Neural progenitor cell (in vitro differentiated cells): ENCODE results near the gene ZNF518A. TPM values are rescaled to one million over a fixed set of nuclear protein-coding genes. Genes with fewer than 3 reads are reported as not detected.

Source experiments
- DNase-seq: peaks from one replicate; pipeline ENCODE4 v3.0.0-alpha.2; 2016; ENCODE audit warnings: low spot score
- H2AFZ ChIP-seq: fragments of 200-600 bp; sonication (generic); replicated peaks from 2 replicates; pipeline ENCODE4 v1.6.1; 2016; ENCODE audit warnings: antibody characterized with exemption
- H3F3A ChIP-seq: fragments of 200-600 bp; sonication (generic); 2 replicates; pipeline ENCODE4 v1.6.1; 2016; ENCODE audit warnings: antibody characterized with exemption, low read depth
- H3K27ac ChIP-seq: fragments of 200-600 bp; sonication (generic); 2 replicates; pipeline ENCODE4 v1.5.1; 2016; ENCODE audit warnings: mild to moderate bottlenecking
- H3K27me3 ChIP-seq: fragments of 200-600 bp; sonication (generic); 2 replicates; pipeline ENCODE4 v1.6.1; 2016; ENCODE audit warnings: mild to moderate bottlenecking, moderate library complexity
- H3K36me3 ChIP-seq: fragments of 200-600 bp; sonication (generic); 2 replicates; pipeline ENCODE4 v1.5.1; 2016
- H3K4me1 ChIP-seq: fragments of 200-600 bp; sonication (generic); 2 replicates; pipeline ENCODE4 v1.6.1; 2016; ENCODE audit warnings: mixed run types
- H3K4me2 ChIP-seq: fragments of 200-600 bp; sonication (generic); 2 replicates; pipeline ENCODE4 v1.6.1; 2016
- H3K4me3 ChIP-seq: fragments of 200-600 bp; sonication (generic); 2 replicates; pipeline ENCODE4 v1.5.1; 2016
- H3K79me2 ChIP-seq: fragments of 200-600 bp; sonication (generic); 2 replicates; pipeline ENCODE4 v1.6.1; 2016; ENCODE audit warnings: low read depth
- H3K9ac ChIP-seq: fragments of 200-600 bp; sonication (generic); 2 replicates; pipeline ENCODE4 v1.6.1; 2016
- H3K9me3 ChIP-seq: fragments of 200-600 bp; sonication (generic); 2 replicates; pipeline ENCODE4 v1.5.1; 2016; ENCODE audit warnings: low read depth
- H4K20me1 ChIP-seq: fragments of 200-600 bp; sonication (generic); 2 replicates; pipeline ENCODE4 v1.6.1; 2016; ENCODE audit warnings: low read depth
- H3K27ac Mint-ChIP-seq: 3 replicates; pipeline ENCODE4 v1.8.0; 2021; ENCODE audit warnings: mixed read lengths
- H3K27me3 Mint-ChIP-seq: 2 replicates; pipeline ENCODE4 v1.8.0; 2022; ENCODE audit warnings: low read depth, mild to moderate bottlenecking, inconsistent platforms, moderate library complexity, mixed read lengths; ENCODE audit not compliant: insufficient read depth
- H3K36me3 Mint-ChIP-seq: 3 replicates; pipeline ENCODE4 v1.8.0; 2021; ENCODE audit warnings: mixed read lengths
- H3K4me1 Mint-ChIP-seq: 3 replicates; pipeline ENCODE4 v1.8.0; 2021; ENCODE audit warnings: mixed read lengths
- H3K4me3 Mint-ChIP-seq: 3 replicates; pipeline ENCODE4 v1.8.0; 2021; ENCODE audit warnings: mild to moderate bottlenecking, moderate library complexity, mixed read lengths
- H3K9me3 Mint-ChIP-seq: 3 replicates; pipeline ENCODE4 v1.8.0; 2020; ENCODE audit warnings: mixed read lengths
- EZH2 ChIP-seq: fragments of 200-600 bp; sonication (generic); IDR thresholded peaks from 2 replicates; pipeline ENCODE4 v1.6.1; 2017; ENCODE audit warnings: antibody characterized with exemption, mild to moderate bottlenecking, moderate library complexity
- EZH2phosphoT487 ChIP-seq: fragments of 200-600 bp; sonication (generic); IDR thresholded peaks from 2 replicates; pipeline ENCODE4 v1.6.1; 2017; ENCODE audit warnings: antibody characterized with exemption
- total RNA-seq: library from RNA; depleted of rRNA; stranded (reverse); fragments of >200 nt; gene quantifications from 2 replicates; pipeline ENCODE4 v1.2.3, GENCODE V29; 2015; ENCODE audit warnings: low replicate concordance
- TF ChIP-seq, protein P1 (sequence below): fragments of 200-600 bp; sonication (generic); IDR thresholded peaks from 2 replicates; pipeline ENCODE4 v1.5.1; 2017; ENCODE audit warnings: antibody characterized with exemption, mild to moderate bottlenecking

ZNF518A gene
- total RNA-seq, 1 donor from 2014 or later: 79.9 TPM

DNA sequence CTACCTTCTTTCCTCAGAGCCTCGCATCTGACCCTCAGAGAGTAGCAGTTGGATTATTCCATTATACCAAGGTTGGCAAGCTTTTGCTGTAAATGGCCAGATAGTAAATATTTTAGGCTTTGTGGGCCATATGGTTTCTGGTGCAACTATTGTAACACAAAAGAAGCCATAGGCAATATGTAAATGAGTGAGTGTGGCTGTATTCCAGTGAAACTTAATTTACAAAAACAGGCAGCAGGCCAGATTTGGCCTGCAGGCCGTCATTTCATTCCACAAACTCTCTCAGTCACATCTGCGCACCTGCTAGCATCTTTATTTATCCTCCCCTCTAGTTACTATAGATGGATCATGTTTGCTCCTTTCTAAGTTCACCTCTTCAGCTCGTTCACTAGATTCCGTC is 6.7 kb downstream of the ZNF518A start:
- Mint-ChIP-seq H3K9me3 (no peaks in the 10 kb centered on the region), H3K27ac (no peak overlapping the region), H3K27me3 (no peaks in the 10 kb centered on the region), H3K36me3 (peaks cover 21% of the 10 kb centered on the region), H3K4me3 (no peak overlapping the region), H3K4me1 (peaks cover 4% of the 10 kb centered on the region)
- H3K79me2 ChIP-seq: peaks cover 79% of the 10 kb centered on the region
- no peak overlapping the region for H3K4me2 ChIP-seq
- DNase-seq: no peak
- no peaks in the 10 kb centered on the region for H3K9me3 ChIP-seq
- TF ChIP-seq EZH2phosphoT487: no peak
- no peak for TF ChIP-seq EZH2
- TF ChIP-seq, protein P1, sequence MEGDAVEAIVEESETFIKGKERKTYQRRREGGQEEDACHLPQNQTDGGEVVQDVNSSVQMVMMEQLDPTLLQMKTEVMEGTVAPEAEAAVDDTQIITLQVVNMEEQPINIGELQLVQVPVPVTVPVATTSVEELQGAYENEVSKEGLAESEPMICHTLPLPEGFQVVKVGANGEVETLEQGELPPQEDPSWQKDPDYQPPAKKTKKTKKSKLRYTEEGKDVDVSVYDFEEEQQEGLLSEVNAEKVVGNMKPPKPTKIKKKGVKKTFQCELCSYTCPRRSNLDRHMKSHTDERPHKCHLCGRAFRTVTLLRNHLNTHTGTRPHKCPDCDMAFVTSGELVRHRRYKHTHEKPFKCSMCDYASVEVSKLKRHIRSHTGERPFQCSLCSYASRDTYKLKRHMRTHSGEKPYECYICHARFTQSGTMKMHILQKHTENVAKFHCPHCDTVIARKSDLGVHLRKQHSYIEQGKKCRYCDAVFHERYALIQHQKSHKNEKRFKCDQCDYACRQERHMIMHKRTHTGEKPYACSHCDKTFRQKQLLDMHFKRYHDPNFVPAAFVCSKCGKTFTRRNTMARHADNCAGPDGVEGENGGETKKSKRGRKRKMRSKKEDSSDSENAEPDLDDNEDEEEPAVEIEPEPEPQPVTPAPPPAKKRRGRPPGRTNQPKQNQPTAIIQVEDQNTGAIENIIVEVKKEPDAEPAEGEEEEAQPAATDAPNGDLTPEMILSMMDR: no peak
- H3F3A ChIP-seq: peaks cover 12% of the 10 kb centered on the region
- no peak overlapping the region for H2AFZ ChIP-seq
- peaks cover 10% of the 10 kb centered on the region for H3K36me3 ChIP-seq
- H3K27ac ChIP-seq: peak overlapping the region; percentile 77
- H4K20me1 ChIP-seq: peaks cover 13% of the 10 kb centered on the region
- H3K4me1 ChIP-seq: peaks cover 12% of the 10 kb centered on the region
- no peak overlapping the region for H3K4me3 ChIP-seq
- H3K9ac ChIP-seq: no peak overlapping the region
- no peaks in the 10 kb centered on the region for H3K27me3 ChIP-seq

DNA sequence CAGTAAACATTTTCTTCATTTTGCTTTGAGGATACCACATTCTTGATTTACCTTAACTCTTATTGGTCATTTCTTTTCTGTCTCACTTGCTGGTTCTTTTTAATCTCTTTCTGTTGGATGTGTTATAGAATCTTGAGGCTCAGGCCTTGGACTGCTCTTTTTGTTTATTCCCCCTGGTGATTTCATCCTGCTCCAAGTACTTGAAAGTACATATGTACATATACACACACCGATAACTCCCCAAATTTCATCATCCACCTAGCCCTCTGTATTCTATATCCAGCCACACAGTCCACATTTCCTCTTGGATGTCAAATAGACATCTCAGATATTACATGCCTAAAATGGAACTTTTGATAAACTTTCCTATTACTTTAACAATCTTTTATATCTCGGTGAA is 7.5 kb downstream of the ZNF518A start:
- no peaks in the 10 kb centered on the region for H3K9me3 ChIP-seq
- no peak overlapping the region for H3K27ac Mint-ChIP-seq
- no peaks in the 10 kb centered on the region for H3K27me3 Mint-ChIP-seq
- H2AFZ ChIP-seq: no peak overlapping the region
- TF ChIP-seq, protein P1: no peak
- TF ChIP-seq EZH2phosphoT487 (no peak), EZH2 (no peak)
- H3K79me2 ChIP-seq: peaks cover 71% of the 10 kb centered on the region
- H3K4me3 ChIP-seq: no peak overlapping the region
- H3K27ac ChIP-seq: peak overlapping the region; percentile 77
- H3K9ac ChIP-seq: no peak overlapping the region
- H3K9me3 Mint-ChIP-seq: no peaks in the 10 kb centered on the region
- no peaks in the 10 kb centered on the region for H3K27me3 ChIP-seq
- DNase-seq: no peak
- peaks cover 10% of the 10 kb centered on the region for H3K36me3 ChIP-seq
- peaks cover 12% of the 10 kb centered on the region for H3K4me1 ChIP-seq
- H3K4me2 ChIP-seq: peak overlapping the region; percentile 67
- peaks cover 13% of the 10 kb centered on the region for H4K20me1 ChIP-seq
- no peak overlapping the region for H3K4me3 Mint-ChIP-seq
- no peaks in the 10 kb centered on the region for H3K4me1 Mint-ChIP-seq
- peaks cover 21% of the 10 kb centered on the region for H3K36me3 Mint-ChIP-seq
- peaks cover 12% of the 10 kb centered on the region for H3F3A ChIP-seq

DNA sequence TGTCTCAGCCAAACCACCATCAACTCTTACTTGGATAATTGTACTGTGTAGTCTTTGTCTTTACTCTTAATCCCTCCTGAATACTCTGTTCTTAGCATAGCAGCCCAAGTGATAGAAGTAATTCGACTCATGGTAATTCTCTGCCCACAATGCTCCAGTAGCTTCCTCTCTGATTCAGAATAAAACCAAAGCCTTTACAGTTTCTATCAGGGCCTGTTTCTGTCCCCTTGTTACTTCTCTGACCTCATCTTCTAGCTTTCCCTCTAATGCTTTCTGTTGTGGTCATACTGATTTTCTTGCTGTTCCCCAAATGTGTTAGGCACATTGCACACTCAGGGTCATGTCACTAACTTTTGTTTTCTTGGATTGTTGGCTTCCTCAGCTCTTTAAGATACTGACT is 8.0 kb downstream of the ZNF518A start:
- H3K27me3 ChIP-seq: no peaks in the 10 kb centered on the region
- H3K27me3 Mint-ChIP-seq: no peaks in the 10 kb centered on the region
- no peaks in the 10 kb centered on the region for H3K9me3 Mint-ChIP-seq
- H2AFZ ChIP-seq: no peak overlapping the region
- H3F3A ChIP-seq: peaks cover 12% of the 10 kb centered on the region
- H3K27ac Mint-ChIP-seq: no peak overlapping the region
- H3K4me2 ChIP-seq: peak overlapping the region; percentile 67
- TF ChIP-seq EZH2: no peak
- no peak for TF ChIP-seq EZH2phosphoT487
- TF ChIP-seq, protein P1: no peak
- H3K36me3 Mint-ChIP-seq: peaks cover 21% of the 10 kb centered on the region
- peak overlapping the region; percentile 77 for H3K27ac ChIP-seq
- H3K36me3 ChIP-seq: peaks cover 8% of the 10 kb centered on the region
- no peaks in the 10 kb centered on the region for H3K4me1 Mint-ChIP-seq
- DNase-seq: peak; percentile 37
- H4K20me1 ChIP-seq: peaks cover 13% of the 10 kb centered on the region
- no peak overlapping the region for H3K9ac ChIP-seq
- peaks cover 12% of the 10 kb centered on the region for H3K4me1 ChIP-seq
- H3K79me2 ChIP-seq: peaks cover 66% of the 10 kb centered on the region
- H3K4me3 ChIP-seq: no peak overlapping the region
- H3K9me3 ChIP-seq: no peaks in the 10 kb centered on the region
- no peak overlapping the region for H3K4me3 Mint-ChIP-seq
